Mesenteric fat pad (tissue), 1 donor: ENCODE results near the gene DIS3L2. TPM values are rescaled to one million over a fixed set of nuclear protein-coding genes. Genes with fewer than 3 reads are reported as not detected.
"Not testable (repeated sequence)": the region's sequence is repeated elsewhere in the genome, so short reads cannot be mapped to it uniquely, and the experiment has no call there.

Source experiments
- DNase-seq: peaks from one replicate; pipeline ENCODE4 v3.0.0-alpha.2; 2020; ENCODE audit warnings: low spot score
- microRNA-seq: library from miRNA; unstranded; fragments of <30 nt; microRNA quantifications from one replicate; pipeline ENCODE4 v1.2.0, GENCODE V29; 2020; ENCODE audit warnings: borderline number of aligned reads
- total RNA-seq: library from RNA; stranded (reverse); fragmentation: NEBNext Ultra II Directional; extraction: Animal tissue kit (Norgen Biotek cat#: 25700); gene quantifications from one replicate; pipeline ENCODE4 v1.2.1, GENCODE V29; 2021
- donor health status: DM: yes; HTN: yes; CAD: no.

DIS3L2 gene
- total RNA-seq, 1 donor from 2014 or later = 33.5 TPM

- peak; percentile 64 for DNase-seq
Observed at GRCh38 chr2:232378735-232379151, 417.2 kb downstream of the DIS3L2 start, which contains the start of gene ALPP. TSS of gene ALPP (plus strand) at chr2:232378751. CDS start at chr2:232378803, 52 bp downstream.

- peak; percentile 73 for DNase-seq
Observed at GRCh38 chr2:232379610-232380590, 418.4 kb downstream of the DIS3L2 start.

GRCh38 chr2:232381204-232382031, 419.9 kb downstream of the DIS3L2 start:
- peak; percentile 88 for DNase-seq

- no peak for DNase-seq
Observed at GRCh38 chr2:232382331-232383225, 421.1 kb downstream of the DIS3L2 start.

GRCh38 chr2:232384466-232384865, 423.0 kb downstream of the DIS3L2 start:
- DNase-seq = no peak

- DNase-seq = not testable (repeated sequence)
Observed at GRCh38 chr2:232385058-232385457, 423.5 kb downstream of the DIS3L2 start.

- DNase-seq = no peak
Observed at GRCh38 chr2:232385660-232386489, 424.4 kb downstream of the DIS3L2 start.

GRCh38 chr2:232386490-232386739, 424.9 kb downstream of the DIS3L2 start:
- no peak for DNase-seq

Small RNA genes within 50 kb of the gene (microRNA-seq; reads per million reads assigned to microRNA genes)
- not detected for gene MIR562

Other genes starting within 250 kb of the DIS3L2 start
- 21.8 TPM for gene PDE6D, start 180.4 kb upstream of the DIS3L2 start, total RNA-seq
- gene COPS7B, start 175.3 kb upstream of the DIS3L2 start, total RNA-seq = 21.3 TPM
- 2.5 TPM for gene NPPC, start 35.3 kb upstream of the DIS3L2 start, total RNA-seq